ENCODE measurements around the gene PCNX4.

The PCNX4 gene

DNA sequence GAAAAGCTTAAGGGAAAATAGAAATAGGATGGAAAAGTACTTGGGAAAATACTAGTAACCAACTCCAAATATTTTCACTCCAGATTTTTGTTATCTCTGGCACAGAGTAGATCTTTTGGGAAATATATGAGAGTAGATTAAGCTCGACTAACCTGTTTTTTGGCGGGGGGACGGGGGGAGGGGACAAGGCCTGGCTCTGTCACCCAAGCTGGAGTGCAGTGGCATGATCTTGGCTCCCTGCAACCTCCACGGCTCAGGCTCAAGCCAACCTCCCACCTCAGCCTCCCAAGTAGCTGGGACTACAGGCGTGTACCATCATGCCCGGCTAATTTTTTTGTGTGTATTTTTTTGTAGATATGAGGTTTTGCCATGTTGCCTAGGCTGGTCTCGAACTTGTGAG lies 68.7 kb downstream of the PCNX4 start:
- Histone ChIP-seq H3K4me3 (ENCODE audit: low read depth in 1 of 2, low read length in 2 of 2) (no peak overlapping the region), H3K4me1 (ENCODE audit: insufficient read depth, low read length) (peaks cover 4% of the 10 kb centered on the region), H3K9me3 (ENCODE audit: low read length) (no peaks in the 10 kb centered on the region), H3K27ac (ENCODE audit: low read depth, low read length) (no peak overlapping the region), H3K9ac (ENCODE audit: low read length) (no peak overlapping the region), H3K27me3 (ENCODE audit: control insufficient read depth in 1 of 2, insufficient read depth in 2 of 2, low read length in 2 of 2) (no peaks in the 10 kb centered on the region), H3K36me3 (ENCODE audit: insufficient read depth, low read length) (no peaks in the 10 kb centered on the region)

DNA sequence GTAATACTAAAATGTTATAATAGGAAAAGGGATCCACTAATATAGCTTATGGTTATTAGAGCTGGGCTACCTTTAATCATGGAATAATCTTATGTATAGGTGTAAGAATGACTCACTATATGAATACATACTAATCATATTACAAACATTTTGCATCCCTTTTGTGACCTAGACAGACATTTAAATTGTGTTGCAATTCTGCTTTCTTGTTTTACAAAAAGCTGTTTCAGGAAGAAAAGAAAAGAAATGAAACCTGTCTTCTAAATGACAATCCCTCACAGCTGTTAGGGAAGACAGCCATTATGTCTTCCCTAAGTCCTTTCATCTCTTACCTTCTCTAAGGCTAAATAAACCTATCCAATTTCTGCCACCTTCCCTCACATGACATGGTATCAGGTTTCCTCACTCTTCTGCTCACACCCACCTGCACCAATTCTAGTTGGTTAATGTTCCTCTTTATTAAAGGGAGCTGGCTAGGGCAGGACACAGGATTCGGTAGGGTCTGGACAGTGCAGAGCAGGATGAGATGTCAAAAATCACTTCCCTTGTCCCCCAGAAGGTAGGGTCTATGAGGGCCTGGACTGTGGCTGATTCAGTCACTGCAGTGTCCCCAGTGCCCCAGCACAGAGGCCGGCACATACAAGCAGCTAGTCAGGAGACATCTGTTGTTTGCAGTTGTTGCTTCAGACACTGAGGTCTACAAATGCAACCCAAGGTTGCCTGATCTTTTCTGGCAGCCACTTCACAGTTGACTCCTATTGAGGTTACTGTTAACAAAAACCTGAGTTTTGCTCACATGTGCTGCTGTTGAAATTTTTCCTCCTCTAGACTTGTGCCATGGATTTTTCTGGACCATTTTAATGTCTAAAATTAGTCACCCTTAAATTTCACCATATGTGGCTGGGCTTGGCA lies 69.7 kb downstream of the PCNX4 start:
- Histone ChIP-seq H3K4me1 (ENCODE audit: insufficient read depth, low read length) (peaks cover 14% of the 10 kb centered on the region), H3K9me3 (ENCODE audit: low read length) (no peaks in the 10 kb centered on the region), H3K27me3 (ENCODE audit: control insufficient read depth in 1 of 2, insufficient read depth in 2 of 2, low read length in 2 of 2) (no peaks in the 10 kb centered on the region), H3K9ac (ENCODE audit: low read length) (no peak overlapping the region), H3K27ac (ENCODE audit: low read depth, low read length) (no peak overlapping the region), H3K4me3 (ENCODE audit: low read depth in 1 of 2, low read length in 2 of 2) (no peak overlapping the region), H3K36me3 (ENCODE audit: insufficient read depth, low read length) (no peaks in the 10 kb centered on the region)

DNA sequence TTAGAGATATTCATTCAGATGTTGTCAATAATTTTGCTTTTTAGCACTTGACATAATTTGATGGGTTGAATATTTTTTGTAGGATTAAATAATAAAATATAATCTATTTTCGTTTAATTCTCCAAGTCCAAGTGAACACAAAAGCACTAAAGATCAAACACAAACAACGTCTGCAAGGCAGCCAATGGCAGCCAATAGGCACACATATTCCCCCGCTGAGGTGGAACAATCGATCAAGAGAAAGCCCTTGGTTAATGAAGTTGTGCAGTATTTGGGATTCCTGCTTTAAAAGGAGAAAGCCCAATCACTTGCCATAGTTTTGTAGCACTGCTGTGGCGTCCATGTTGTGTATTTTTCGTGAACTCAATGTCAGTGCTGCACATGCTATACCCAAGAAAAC lies 72.0 kb downstream of the PCNX4 start:
- no peak overlapping the region for H3K9ac ChIP-seq (ENCODE audit: low read length)
- no peaks in the 10 kb centered on the region for H3K9me3 ChIP-seq (ENCODE audit: low read length)
- H3K36me3 ChIP-seq (ENCODE audit: insufficient read depth, low read length): no peaks in the 10 kb centered on the region
- H3K4me3 ChIP-seq (ENCODE audit: low read depth in 1 of 2, low read length in 2 of 2): no peak overlapping the region
- no peak overlapping the region for H3K27ac ChIP-seq (ENCODE audit: low read depth, low read length)
- H3K4me1 ChIP-seq (ENCODE audit: insufficient read depth, low read length): peaks cover 16% of the 10 kb centered on the region
- H3K27me3 ChIP-seq (ENCODE audit: control insufficient read depth in 1 of 2, insufficient read depth in 2 of 2, low read length in 2 of 2): no peaks in the 10 kb centered on the region

DNA sequence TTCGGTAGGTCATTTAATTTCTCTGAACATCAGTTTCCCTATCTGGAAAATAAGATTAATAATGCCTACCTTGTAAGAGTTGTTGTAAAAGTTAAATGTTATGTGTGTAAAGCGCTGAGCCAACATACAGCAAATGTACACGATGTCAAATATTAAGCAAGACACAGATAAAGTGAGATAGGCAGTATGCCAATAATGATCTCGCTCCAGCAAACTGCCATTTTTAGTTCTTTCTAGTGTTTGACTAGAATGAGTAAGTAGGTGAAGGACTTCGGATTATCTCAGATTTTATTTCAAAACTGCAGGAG lies 72.6 kb downstream of the PCNX4 start:
- peaks cover 16% of the 10 kb centered on the region for H3K4me1 ChIP-seq (ENCODE audit: insufficient read depth, low read length)
- no peaks in the 10 kb centered on the region for H3K27me3 ChIP-seq (ENCODE audit: control insufficient read depth in 1 of 2, insufficient read depth in 2 of 2, low read length in 2 of 2)
- H3K9me3 ChIP-seq (ENCODE audit: low read length): no peaks in the 10 kb centered on the region

DNA sequence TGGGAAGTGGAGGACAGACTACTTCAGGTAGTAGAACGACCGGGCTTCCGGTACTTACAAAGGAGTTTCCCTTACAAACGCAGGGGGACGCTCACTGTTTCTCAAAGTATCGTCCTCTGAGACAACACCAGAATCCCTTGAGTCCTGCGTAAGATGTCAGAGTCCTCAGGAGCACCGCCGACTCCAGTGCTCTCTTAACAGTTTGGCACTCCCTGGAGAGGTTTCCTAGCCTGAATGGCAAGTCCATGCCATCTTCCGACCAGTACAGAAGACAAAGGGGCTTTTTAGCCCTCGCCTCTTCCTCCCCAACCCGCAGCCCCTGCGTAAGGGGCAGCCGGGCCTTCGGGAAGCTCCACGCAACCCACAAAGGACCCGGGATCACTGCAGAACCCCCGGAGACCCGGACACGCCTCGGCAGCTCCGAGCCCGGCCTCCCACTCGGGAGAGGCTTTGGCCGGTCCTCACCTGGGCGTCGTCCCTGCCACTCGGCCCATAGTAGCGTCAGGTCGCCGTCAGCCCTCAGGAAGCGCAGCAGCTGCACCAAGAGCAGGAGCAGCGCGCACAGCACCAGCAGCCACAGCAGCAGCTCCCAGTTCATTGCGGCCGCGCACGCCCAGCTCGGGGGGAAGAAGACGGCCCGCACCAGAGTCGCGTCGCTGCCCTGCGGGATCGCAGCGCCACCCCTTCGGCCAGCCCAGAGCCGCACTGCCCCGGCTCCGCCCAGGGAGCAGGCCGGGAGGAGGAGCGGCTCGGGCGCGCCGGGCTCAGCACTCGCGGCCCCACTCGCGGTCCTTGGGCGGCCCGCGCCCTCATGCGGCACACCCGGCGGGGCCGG lies 73.2 kb downstream of the PCNX4 start, which contains the start of gene DHRS7:
Gene DHRS7, minus strand, starts transcription at position 687 of the 835 bp plus-strand sequence. Its CDS starts 89 bp downstream, at position 598.
- Histone ChIP-seq H3K9ac (ENCODE audit: low read length) (peak within 1 kb of the TSS; percentile 86), H3K4me1 (ENCODE audit: insufficient read depth, low read length) (peaks cover 16% of the 10 kb centered on the region), H3K9me3 (ENCODE audit: low read length) (no peaks in the 10 kb centered on the region), H3K27me3 (ENCODE audit: control insufficient read depth in 1 of 2, insufficient read depth in 2 of 2, low read length in 2 of 2) (no peaks in the 10 kb centered on the region), H3K4me3 (ENCODE audit: low read depth in 1 of 2, low read length in 2 of 2) (peak within 1 kb of the TSS; percentile 83 to 99), H3K27ac (ENCODE audit: low read depth, low read length) (peak within 1 kb of the TSS; percentile 77), H3K36me3 (ENCODE audit: insufficient read depth, low read length) (no peaks in the 10 kb centered on the region)

More for the DNA sequence above, 72.6 kb downstream of the PCNX4 start:
- H3K4me3 ChIP-seq (ENCODE audit: low read depth in 1 of 2, low read length in 2 of 2): peak overlapping the region; percentile 83 to 99
- peak overlapping the region; percentile 73 for H3K27ac ChIP-seq (ENCODE audit: low read depth, low read length)
- peak overlapping the region; percentile 86 for H3K9ac ChIP-seq (ENCODE audit: low read length)
- no peaks in the 10 kb centered on the region for H3K36me3 ChIP-seq (ENCODE audit: insufficient read depth, low read length)

DNA sequence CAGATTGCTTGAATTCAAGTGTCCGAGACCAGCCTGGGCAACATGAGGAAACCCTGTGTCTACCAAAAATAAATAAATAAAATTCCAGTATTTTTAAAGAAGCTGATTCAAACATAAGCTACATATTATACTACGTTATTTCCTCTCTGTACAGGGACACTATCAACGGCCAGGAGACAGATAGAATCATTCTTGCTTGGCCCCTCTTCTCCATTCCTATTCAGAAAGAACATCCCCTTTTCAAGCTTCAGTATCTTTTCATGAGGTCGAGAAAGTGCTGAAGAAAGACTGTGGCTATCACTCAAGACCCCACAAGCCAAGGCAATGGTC lies 73.8 kb downstream of the PCNX4 start:
- H3K27me3 ChIP-seq (ENCODE audit: control insufficient read depth in 1 of 2, insufficient read depth in 2 of 2, low read length in 2 of 2): no peaks in the 10 kb centered on the region
- H3K27ac ChIP-seq (ENCODE audit: low read depth, low read length): peak overlapping the region; percentile 77
- H3K4me1 ChIP-seq (ENCODE audit: insufficient read depth, low read length): peaks cover 16% of the 10 kb centered on the region
- no peaks in the 10 kb centered on the region for H3K36me3 ChIP-seq (ENCODE audit: insufficient read depth, low read length)
- H3K9me3 ChIP-seq (ENCODE audit: low read length): no peaks in the 10 kb centered on the region
- peak overlapping the region; percentile 10 for H3K9ac ChIP-seq (ENCODE audit: low read length)
- H3K4me3 ChIP-seq (ENCODE audit: low read depth in 1 of 2, low read length in 2 of 2): peak overlapping the region; percentile 83 to 99

DNA sequence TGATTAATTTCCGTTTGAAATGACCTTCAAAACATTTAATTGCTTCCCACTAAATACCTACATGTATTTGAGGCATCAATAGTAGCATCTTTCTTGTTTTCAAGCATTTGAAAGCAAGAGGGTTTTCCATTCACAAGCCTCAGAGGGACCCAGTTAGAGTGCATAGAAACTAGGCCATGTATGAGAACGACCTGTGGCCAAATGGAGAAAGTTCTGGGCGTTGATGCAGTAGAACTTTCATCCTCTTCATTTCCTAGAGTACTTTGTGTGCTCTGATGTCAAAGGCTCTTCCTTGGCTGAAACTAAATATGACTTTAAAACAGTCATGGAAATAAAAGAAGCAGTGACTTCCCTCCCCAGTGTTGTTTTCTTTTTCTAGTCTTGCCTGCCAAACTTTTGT lies 74.4 kb downstream of the PCNX4 start:
- Histone ChIP-seq H3K27me3 (ENCODE audit: control insufficient read depth in 1 of 2, insufficient read depth in 2 of 2, low read length in 2 of 2) (no peaks in the 10 kb centered on the region), H3K4me1 (ENCODE audit: insufficient read depth, low read length) (peaks cover 16% of the 10 kb centered on the region), H3K4me3 (ENCODE audit: low read depth in 1 of 2, low read length in 2 of 2) (no peak overlapping the region), H3K9ac (ENCODE audit: low read length) (no peak overlapping the region), H3K9me3 (ENCODE audit: low read length) (no peaks in the 10 kb centered on the region), H3K27ac (ENCODE audit: low read depth, low read length) (no peak overlapping the region), H3K36me3 (ENCODE audit: insufficient read depth, low read length) (no peaks in the 10 kb centered on the region)

DNA sequence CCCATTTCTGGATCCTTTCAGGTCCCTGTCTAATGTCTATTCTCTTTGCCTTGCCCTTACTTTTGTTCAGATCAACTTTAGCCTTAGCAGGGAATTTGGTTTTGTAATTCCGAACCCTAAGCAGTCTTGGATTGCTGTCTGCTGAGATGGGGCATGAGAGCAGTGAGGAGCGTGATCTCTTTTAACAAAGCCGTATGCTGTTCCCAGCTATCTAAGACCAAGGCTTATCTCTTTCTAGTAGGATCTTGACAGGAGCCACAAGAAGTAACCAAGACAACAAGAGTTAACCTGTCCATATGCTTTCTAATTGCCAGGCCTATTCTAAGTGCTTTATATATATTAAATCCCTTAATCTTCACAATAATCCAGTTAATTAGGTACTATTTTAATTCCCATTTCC lies 78.0 kb downstream of the PCNX4 start:
- Histone ChIP-seq H3K27ac (ENCODE audit: low read depth, low read length) (no peak overlapping the region), H3K9ac (ENCODE audit: low read length) (no peak overlapping the region), H3K9me3 (ENCODE audit: low read length) (no peaks in the 10 kb centered on the region), H3K4me3 (ENCODE audit: low read depth in 1 of 2, low read length in 2 of 2) (no peak overlapping the region), H3K27me3 (ENCODE audit: control insufficient read depth in 1 of 2, insufficient read depth in 2 of 2, low read length in 2 of 2) (no peaks in the 10 kb centered on the region), H3K36me3 (ENCODE audit: insufficient read depth, low read length) (no peaks in the 10 kb centered on the region), H3K4me1 (ENCODE audit: insufficient read depth, low read length) (peaks cover 12% of the 10 kb centered on the region)

DNA sequence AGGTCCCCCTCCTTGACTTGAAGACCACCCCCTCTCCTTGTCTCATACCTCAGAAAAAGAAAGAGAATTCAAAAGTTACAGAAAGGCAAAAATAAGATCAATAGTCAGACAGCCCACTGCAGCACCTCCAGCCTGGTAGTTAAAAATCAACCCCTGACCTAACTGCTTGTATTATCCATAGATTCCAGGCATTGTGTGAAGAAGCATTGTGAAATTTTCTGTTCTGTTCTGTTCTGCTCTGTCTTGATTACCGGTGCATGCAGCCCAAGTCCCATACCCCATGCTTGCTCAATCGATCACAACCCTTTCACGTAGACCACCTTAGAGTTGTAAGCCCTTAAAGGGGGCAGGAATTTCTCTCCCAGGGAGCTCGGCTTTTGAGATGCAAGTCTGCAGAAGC lies 79.2 kb downstream of the PCNX4 start:
- no peak overlapping the region for H3K4me3 ChIP-seq (ENCODE audit: low read depth in 1 of 2, low read length in 2 of 2)
- no peaks in the 10 kb centered on the region for H3K27me3 ChIP-seq (ENCODE audit: control insufficient read depth in 1 of 2, insufficient read depth in 2 of 2, low read length in 2 of 2)
- no peak overlapping the region for H3K27ac ChIP-seq (ENCODE audit: low read depth, low read length)
- H3K9ac ChIP-seq (ENCODE audit: low read length): no peak overlapping the region
- no peaks in the 10 kb centered on the region for H3K36me3 ChIP-seq (ENCODE audit: insufficient read depth, low read length)
- peaks cover 7% of the 10 kb centered on the region for H3K4me1 ChIP-seq (ENCODE audit: insufficient read depth, low read length)
- no peaks in the 10 kb centered on the region for H3K9me3 ChIP-seq (ENCODE audit: low read length)

DNA sequence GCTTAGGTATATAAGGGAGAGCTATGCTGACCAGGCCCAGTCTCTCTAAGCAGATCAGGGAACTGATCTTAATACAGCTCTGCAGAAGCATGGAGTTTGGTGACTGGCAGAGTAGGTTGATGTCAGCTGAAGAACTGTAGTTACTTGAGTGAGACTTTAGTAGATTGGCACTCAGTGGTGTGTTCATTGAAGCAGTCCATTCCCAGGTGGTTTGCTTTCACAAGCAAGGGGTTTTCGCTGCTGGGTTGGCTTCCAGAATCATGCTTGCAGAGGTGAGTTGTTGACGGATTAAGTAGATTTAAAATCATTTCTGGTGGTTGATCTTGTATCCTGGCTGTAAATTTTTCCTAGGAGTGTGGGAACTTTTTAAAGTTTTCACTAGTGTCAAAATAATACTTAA lies 80.0 kb downstream of the PCNX4 start:
- no peaks in the 10 kb centered on the region for H3K9me3 ChIP-seq (ENCODE audit: low read length)
- no peak overlapping the region for H3K27ac ChIP-seq (ENCODE audit: low read depth, low read length)
- H3K4me1 ChIP-seq (ENCODE audit: insufficient read depth, low read length): no peaks in the 10 kb centered on the region
- no peak overlapping the region for H3K4me3 ChIP-seq (ENCODE audit: low read depth in 1 of 2, low read length in 2 of 2)
- no peaks in the 10 kb centered on the region for H3K36me3 ChIP-seq (ENCODE audit: insufficient read depth, low read length)
- no peaks in the 10 kb centered on the region for H3K27me3 ChIP-seq (ENCODE audit: control insufficient read depth in 1 of 2, insufficient read depth in 2 of 2, low read length in 2 of 2)
- no peak overlapping the region for H3K9ac ChIP-seq (ENCODE audit: low read length)

DNA sequence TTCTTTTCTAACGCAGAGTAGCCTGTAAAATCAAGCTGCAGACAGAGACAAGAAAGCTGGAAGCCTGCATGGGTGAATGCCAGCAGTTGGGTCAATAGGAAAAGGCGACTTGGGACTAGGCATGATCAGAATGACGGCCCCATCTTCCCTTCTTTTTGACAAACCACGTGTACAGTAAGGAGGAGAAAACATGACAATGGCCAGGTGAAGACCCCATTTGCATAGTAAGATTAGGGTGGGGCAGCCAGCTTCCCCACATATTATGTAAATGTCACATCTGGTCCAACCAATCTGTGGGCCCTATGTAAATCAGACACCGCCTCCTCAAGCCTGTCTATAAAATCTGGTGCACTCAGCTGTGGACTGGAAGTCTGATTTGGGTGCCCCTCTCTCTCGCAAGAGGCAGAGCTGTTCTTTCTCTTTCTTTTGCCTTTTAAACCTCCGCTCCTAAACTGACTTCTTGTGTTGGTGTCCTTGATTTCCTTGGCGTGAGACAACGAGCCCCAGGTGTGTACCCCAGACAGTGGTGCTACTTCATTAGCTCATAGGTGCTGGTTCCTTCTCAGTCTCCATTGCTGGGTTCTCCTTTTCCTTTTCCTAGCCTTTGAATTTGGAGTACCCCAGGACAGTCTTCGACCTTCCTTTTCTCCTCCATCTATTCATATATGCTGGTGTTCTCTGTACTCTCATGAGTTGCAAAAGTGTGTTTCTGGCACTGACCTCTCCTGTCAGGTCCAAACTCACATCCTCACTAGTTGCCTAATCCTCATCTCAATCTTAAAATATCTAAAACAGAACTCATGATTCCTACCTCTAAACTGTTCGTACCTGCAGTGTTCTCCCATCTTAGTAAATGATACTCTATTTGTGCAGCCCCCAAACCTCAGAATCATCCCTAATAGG lies 82.9 kb downstream of the PCNX4 start:
- H3K36me3 ChIP-seq (ENCODE audit: insufficient read depth, low read length): no peaks in the 10 kb centered on the region
- H3K27me3 ChIP-seq (ENCODE audit: control insufficient read depth in 1 of 2, insufficient read depth in 2 of 2, low read length in 2 of 2): no peaks in the 10 kb centered on the region
- no peak overlapping the region for H3K4me3 ChIP-seq (ENCODE audit: low read depth in 1 of 2, low read length in 2 of 2)

More for the DNA sequence above, 82.9 kb downstream of the PCNX4 start:
- H3K4me1 ChIP-seq (ENCODE audit: insufficient read depth, low read length): peaks cover 4% of the 10 kb centered on the region
- H3K27ac ChIP-seq (ENCODE audit: low read depth, low read length): no peak overlapping the region
- no peaks in the 10 kb centered on the region for H3K9me3 ChIP-seq (ENCODE audit: low read length)
- H3K9ac ChIP-seq (ENCODE audit: low read length): no peak overlapping the region

Measured in muscle layer of colon (tissue), 2 donors.